ENCODE measurements around the gene PIK3AP1.
"Not testable (repeated sequence)": the region's sequence is repeated elsewhere in the genome, so short reads cannot be mapped to it uniquely, and the experiment has no call there.

PIK3AP1 gene

GRCh38 chr10:96681524-96681923 lies 38.8 kb downstream of the PIK3AP1 start:
- Histone ChIP-seq H3K4me3 (no peak overlapping the region), H3K27ac (no peak overlapping the region)

- H3K27ac ChIP-seq, H3K4me3 ChIP-seq: not testable (repeated sequence)
Observed at GRCh38 chr10:96680463-96680862, 39.9 kb downstream of the PIK3AP1 start.

GRCh38 chr10:96678725-96679124 lies 41.6 kb downstream of the PIK3AP1 start:
- no peak overlapping the region for H3K27ac ChIP-seq
- H3K4me3 ChIP-seq: no peak overlapping the region

GRCh38 chr10:96676272-96677112 lies 43.8 kb downstream of the PIK3AP1 start:
- no peak overlapping the region for H3K4me3 ChIP-seq
- H3K27ac ChIP-seq: peak overlapping the region in 1 of 21 experiments; percentile 10

- H3K27ac ChIP-seq: no peak overlapping the region
- H3K4me3 ChIP-seq: no peak overlapping the region
Observed at GRCh38 chr10:96675846-96676245, 44.5 kb downstream of the PIK3AP1 start.

GRCh38 chr10:96673318-96674099 lies 46.8 kb downstream of the PIK3AP1 start:
- H3K27ac ChIP-seq: peak overlapping the region in 14 of 21 experiments; percentile 0 to 76 (median 42)

GRCh38 chr10:96672481-96673175 lies 47.7 kb downstream of the PIK3AP1 start:
- H3K27ac ChIP-seq: peak overlapping the region in 9 of 21 experiments; percentile 0 to 76 (median 51)
- H3K4me3 ChIP-seq: no peak overlapping the region

More at GRCh38 chr10:96673318-96674099, 46.8 kb downstream of the PIK3AP1 start:
- no peak overlapping the region for H3K4me3 ChIP-seq

GRCh38 chr10:96671211-96671890 lies 49.0 kb downstream of the PIK3AP1 start:
- H3K27ac ChIP-seq: peak overlapping the region in 3 of 21 experiments; percentile 49 to 71 (median 56)

GRCh38 chr10:96670786-96671185 lies 49.5 kb downstream of the PIK3AP1 start:
- Histone ChIP-seq H3K27ac (peak overlapping the region in 2 of 21 experiments; percentile 56 to 71), H3K4me3 (no peak overlapping the region)

More at GRCh38 chr10:96671211-96671890, 49.0 kb downstream of the PIK3AP1 start:
- H3K4me3 ChIP-seq: no peak overlapping the region

GRCh38 chr10:96667401-96667800 lies 52.9 kb downstream of the PIK3AP1 start:
- no peak overlapping the region for H3K4me3 ChIP-seq
- H3K27ac ChIP-seq: no peak overlapping the region

GRCh38 chr10:96666741-96667140 lies 53.6 kb downstream of the PIK3AP1 start:
- no peak overlapping the region for H3K4me3 ChIP-seq
- H3K27ac ChIP-seq: no peak overlapping the region

- Histone ChIP-seq H3K4me3 (no peak overlapping the region), H3K27ac (peak overlapping the region in 2 of 21 experiments; percentile 7 to 18)
Observed at GRCh38 chr10:96665306-96665705, 55.0 kb downstream of the PIK3AP1 start.

GRCh38 chr10:96664563-96664962 lies 55.8 kb downstream of the PIK3AP1 start:
- no peak overlapping the region for H3K4me3 ChIP-seq
- H3K27ac ChIP-seq: no peak overlapping the region

- Histone ChIP-seq H3K27ac (no peak overlapping the region), H3K4me3 (no peak overlapping the region)
Observed at GRCh38 chr10:96663797-96664196, 56.5 kb downstream of the PIK3AP1 start.

- H3K4me3 ChIP-seq: no peak overlapping the region
- H3K27ac ChIP-seq: no peak overlapping the region
Observed at GRCh38 chr10:96661632-96662031, 58.7 kb downstream of the PIK3AP1 start.

GRCh38 chr10:96660297-96660696 lies 60.0 kb downstream of the PIK3AP1 start:
- Histone ChIP-seq H3K4me3 (no peak overlapping the region), H3K27ac (no peak overlapping the region)

- Histone ChIP-seq H3K27ac (no peak overlapping the region), H3K4me3 (no peak overlapping the region)
Observed at GRCh38 chr10:96658844-96659243, 61.5 kb downstream of the PIK3AP1 start.

- Histone ChIP-seq H3K4me3 (no peak overlapping the region), H3K27ac (no peak overlapping the region)
Observed at GRCh38 chr10:96657385-96657784, 62.9 kb downstream of the PIK3AP1 start.

GRCh38 chr10:96656839-96657238 lies 63.5 kb downstream of the PIK3AP1 start:
- H3K27ac ChIP-seq: peak overlapping the region in 1 of 21 experiments; percentile 18
- H3K4me3 ChIP-seq: no peak overlapping the region

All from skin epidermis (tissue), 12 donors.